K562 treated with DMSO at 1 percent for 48 hours (cell line): ENCODE results near the gene DPH1. TPM values are rescaled to one million over a fixed set of nuclear protein-coding genes. Genes with fewer than 3 reads are reported as not detected.

Experiments
- total RNA-seq: library from RNA; unstranded; fragments of 300-600 nt; gene quantifications from 2 replicates; pipeline ENCODE4 v1.2.3, GENCODE V29; 2022; ENCODE audit warnings: low replicate concordance; ENCODE audit errors: extremely low read depth

DPH1 gene
- total RNA-seq = not detected in 2 replicates

DNA sequence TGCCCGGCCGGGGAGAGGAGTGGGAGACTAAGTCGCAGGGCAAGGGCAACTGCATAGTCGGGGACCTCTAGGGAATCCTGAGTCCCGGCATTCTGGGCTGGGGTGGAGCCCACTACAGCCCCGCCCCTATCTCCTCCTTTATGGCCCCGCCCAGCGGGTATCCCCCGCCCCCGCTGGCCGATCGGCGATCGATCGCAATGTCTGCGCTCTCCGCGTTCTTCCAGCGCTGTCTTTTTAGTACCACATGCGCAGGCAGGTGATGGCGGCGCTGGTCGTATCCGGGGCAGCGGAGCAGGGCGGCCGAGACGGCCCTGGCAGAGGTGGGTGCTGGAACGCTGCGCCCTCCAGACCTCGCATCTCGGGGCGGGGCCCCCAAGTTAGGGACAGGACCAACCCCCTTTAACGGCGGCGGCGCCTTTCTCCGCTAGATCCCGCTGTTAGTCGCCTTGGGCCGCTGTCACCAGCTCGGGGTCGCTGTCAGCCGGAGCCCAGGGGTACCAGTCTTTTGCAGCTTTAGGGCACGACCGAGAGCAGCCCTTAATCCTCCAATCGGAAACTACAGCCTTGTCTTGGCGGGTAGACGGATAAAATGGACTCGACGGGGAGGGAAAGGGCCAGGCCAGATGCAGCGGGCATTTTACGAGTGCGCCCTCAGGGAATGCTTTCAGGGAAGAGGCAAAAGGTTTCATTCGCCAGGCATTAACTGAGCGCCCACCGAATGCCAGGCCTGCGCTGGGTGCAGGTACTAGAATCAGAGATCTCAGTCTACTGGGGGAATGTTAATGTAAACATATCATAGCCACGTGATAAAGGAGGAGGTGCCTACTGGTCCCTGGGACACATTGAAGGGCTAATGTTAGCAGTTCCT lies at the start of gene DPH1:
Gene DPH1 (plus strand): TSS at position 243 of the 868 bp plus-strand sequence. CDS start 17 bp downstream, at position 260.

GRCh38 chr17:2025220-2025621 lies 4.7 kb upstream of the DPH1 start, which contains the start of gene RTN4RL1:
TSS of gene RTN4RL1 (minus strand) at chr17:2025334. CDS start at chr17:2024865, 469 bp downstream.

GRCh38 chr17:2041561-2042389 lies 11.8 kb downstream of the DPH1 start, which contains the start of gene OVCA2:
TSS of gene OVCA2 (plus strand) at chr17:2042022. CDS start at chr17:2042048, 26 bp downstream.

GRCh38 chr17:2054512-2055291 lies 24.7 kb downstream of the DPH1 start, which contains the start of gene HIC1:
TSS of gene HIC1 (plus strand) at chr17:2055103. CDS start at chr17:2056691, 1,588 bp downstream.

Other genes with a start within 250 kb of the DPH1 start
- gene SMYD4, start 200.3 kb upstream of the DPH1 start, total RNA-seq = not detected in 2 replicates
- gene RPA1, start 200.1 kb upstream of the DPH1 start, total RNA-seq = not detected in 2 replicates
- not detected in 2 replicates for gene RTN4RL1, start 4.8 kb upstream of the DPH1 start, total RNA-seq
- not detected in 2 replicates for gene OVCA2, start 11.9 kb downstream of the DPH1 start, total RNA-seq
- not detected in 2 replicates for gene HIC1, start 24.9 kb downstream of the DPH1 start, total RNA-seq